NCI-H82 (cell line): ENCODE data around the gene SH2B3.
A peak's percentile ranks its signal among the peaks of the same experiment; 100 is the strongest.

Experiments
- DNase-seq: peaks from one replicate; lab custom pipeline; 2025; lab: John Stamatoyannopoulos, UW

SH2B3 gene

DNA sequence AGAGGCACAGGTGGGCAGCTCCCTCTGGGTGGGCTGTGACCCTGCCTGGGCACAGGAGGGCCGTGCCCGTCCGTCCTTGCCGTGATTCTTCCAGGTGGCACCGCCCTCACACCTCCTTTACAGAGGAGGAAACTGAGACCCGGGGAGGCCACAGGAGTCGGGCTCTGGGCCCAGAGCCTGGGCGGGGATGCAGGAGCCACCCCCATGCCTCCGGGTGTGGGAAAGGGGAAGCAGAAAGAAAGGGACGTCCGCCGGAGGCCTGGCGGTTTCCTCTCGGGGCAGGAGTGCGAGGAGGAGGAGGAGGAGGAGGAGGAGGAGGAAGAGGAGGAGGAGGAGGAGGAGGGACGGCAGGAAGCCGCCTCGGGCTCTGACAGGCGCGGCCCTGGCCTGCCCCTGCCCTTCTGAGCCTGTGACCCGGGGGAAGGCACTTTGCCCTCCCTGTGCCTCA, 23.0 kb downstream of the SH2B3 start:
- DNase-seq = no peak

DNA sequence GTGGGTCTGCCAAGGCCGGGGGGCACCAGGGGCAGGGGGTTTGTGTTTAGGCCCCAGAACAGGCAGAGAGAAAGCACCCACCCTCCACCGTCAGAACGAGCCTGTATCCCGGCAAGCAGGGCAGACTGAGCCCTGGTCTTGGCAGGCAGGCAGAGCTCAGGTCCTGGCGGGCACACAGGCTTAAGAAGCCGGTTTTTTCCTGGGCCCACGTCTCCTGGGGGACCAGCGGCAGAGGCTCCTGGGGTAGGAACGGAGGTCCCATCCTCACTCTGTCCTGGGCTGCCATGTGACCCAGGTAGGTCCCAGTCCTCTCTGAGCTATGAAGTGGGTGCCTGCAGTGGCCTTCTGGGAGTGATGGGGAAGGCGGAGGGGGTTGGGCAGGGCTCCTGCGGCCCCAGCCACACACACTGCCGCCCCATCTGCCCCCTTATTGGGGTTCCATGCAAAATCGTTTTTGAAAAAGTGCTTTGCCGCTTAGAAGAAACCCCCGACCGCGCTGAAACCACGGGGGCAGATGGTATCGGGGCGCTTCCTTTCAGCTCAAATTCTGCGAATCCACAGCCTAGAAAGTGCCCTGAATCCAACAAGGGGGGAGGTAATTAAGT, 24.2 kb downstream of the SH2B3 start:
- DNase-seq = no peak

DNA sequence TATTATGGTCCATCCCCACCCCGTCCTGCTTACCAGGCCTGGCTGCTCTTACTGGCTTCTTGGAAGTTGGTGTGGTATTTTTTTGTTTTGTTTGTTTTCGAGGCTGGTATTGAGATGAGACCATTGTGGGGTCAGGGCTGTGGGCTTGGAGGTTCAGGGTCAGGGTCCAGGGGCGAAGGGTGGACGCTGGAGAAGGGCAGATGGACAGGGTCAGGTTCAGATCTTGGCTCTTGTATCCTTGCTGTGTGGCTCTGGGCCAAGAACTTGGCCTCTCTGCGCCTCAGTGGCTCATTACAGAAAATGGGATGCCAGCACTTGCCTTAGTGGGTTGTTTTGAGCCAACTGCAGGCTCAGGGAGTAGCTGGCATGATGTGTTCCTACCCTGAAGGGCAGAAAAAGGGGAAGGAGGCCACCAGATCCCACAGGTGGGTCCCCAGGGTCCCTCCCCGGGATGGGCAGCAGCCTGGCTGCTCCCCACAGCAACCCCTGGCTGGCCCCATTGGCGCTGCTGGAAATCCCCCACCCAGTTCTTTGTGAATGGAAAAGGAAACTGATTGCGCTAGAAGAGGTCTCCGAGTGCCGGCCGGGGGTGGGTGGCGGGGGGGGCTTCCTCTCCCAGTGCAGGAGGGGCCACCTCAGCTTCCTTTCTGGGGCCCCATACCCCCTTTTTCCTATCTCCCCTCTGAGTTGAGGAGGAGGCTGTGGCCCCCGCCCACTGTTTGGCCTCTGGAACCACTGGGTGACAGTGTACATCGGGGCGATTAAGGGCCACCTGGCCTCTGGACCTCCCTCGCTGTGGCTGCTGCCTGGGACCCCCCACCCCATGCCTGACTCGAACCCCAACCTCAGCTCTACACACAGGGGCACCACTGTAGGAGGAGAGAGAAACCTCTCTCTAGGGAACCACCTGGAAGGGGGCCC, 25.0 kb downstream of the SH2B3 start:
- DNase-seq = no peak

DNA sequence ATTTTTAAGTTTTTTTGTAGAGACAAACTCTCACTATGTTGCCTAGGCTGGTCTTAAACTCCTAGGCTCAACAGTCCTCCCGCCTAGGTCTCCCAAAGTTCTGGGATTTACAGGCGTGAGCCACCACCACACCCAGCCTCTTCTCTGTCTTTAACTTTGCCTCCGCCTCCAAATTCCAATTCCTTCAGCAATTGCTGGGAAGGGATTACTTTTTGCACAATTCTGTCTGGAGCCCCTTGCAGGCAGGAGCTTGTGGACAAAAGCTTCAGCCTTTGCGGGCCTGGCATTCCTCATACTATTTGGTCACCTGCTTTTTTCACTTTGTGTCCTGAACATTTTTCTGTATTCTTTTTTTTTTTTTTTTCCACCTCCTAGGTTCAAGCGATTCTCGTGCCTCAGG, 26.0 kb downstream of the SH2B3 start:
- DNase-seq = no peak

DNA sequence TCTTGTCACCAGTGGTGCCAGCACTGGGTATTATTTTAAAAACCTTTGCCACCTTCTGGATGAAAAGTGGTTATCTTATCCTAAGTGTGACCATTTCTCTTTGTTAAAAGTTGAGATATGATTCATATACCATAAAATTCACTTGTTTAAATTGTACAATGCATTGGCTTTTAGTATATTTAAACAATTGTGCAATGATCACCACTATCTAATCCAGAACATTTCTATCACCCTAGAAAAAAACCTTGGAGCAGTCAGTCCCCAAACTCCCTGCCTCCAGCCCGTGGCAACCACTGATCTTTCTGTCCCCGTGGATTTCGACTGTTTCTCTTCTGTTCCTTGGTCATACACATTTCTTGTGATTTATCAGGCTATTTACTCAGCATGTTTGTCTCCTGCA, 28.3 kb downstream of the SH2B3 start:
- no peak for DNase-seq

DNA sequence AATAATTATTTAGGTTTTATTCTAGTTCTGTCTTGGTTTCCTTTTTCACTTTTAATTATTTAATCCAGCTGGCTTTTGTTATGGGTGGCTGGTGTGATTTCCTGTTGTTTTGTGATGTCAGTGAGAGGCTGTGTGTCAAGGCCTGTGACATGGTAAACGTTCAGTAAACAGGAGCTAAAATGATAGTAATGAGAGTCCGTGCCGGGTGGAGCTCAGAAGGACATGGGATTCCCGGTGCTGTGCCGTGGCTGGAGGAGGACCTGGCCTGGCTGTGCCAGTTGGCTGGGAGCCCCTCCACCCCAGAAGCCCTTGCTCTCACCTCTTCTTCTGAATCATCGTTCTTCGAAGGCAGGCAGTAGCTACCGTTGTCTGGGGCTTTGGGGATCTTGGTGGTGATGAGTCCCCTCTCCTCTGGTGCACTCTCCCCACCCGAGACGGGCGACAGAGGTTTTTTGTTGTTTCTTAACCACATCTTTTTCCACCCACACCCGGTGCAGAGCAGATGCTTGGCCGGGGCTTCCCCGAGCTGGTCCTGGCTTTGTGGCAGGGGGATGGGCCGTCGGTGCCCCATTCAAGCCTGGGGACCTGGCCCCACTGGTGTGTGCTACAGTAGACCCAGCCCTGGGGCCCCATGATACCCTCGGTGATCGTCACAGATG, 29.1 kb downstream of the SH2B3 start:
- no peak for DNase-seq

DNA sequence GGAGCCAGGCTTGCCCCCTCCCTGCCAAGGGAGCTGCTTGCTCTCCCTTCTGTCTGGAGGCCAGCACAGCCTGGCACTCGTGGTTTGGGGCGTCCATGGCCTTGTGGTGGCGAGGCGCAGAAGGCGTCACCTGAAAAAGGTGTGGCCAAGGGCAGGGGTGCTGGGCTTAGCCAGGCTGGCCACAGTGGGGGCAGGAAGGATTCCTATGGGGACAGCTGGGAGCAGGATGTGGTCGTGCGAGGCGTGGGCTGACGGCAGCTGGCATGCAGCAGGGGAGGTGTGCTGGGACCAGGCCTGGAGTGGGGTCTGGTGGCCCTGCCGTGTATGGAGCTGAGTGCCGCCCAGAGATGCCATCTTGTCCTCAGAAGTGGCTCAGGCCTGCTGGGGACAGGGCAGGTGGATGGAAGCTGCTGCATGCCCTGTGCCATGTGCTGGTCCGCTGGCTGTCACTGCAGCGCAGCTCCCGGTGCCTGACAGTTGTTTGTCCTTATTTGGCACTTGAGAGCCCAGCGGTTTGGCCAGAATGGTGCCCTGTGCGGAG, 30.0 kb downstream of the SH2B3 start:
- no peak for DNase-seq

DNA sequence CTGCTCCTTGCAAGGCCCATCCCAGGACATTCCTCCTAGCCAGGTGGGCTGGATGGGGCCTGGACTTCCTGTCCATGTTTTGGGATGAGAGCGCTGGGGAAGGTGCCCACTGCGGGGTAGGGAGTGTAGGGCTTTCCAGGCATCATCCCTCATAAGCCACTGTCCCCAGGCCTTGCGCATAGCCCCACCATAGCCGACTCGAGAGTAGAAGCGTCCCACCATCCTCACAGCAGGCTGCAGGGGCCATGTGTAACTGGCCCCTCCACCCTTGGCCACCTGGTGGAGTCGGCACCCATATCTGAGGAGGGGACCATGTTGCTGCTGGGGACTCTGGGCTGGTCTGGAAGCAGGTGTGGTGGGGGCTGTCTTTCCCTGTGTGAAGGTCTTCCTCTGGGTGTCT, 30.5 kb downstream of the SH2B3 start:
- DNase-seq = peak; percentile 15

DNA sequence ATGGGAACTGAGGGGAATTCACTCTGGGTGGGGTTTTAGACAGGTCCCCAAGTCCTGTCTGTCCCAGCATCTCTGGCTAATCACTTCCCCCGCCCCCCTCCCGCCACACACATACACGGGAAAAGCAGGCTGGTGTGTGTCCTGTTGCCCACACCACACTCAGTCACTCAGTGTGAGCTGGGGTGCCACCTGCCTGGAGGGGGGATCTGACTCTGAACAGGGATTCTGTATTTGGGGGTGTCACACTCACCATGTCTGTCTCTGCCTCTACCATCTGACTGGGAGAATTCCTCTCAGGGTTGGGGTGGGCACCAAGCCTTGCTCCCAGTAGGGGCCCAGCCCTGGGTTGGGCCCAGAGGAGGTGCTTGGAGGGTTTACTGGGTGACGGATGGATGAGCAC, 31.1 kb downstream of the SH2B3 start:
- DNase-seq = no peak

DNA sequence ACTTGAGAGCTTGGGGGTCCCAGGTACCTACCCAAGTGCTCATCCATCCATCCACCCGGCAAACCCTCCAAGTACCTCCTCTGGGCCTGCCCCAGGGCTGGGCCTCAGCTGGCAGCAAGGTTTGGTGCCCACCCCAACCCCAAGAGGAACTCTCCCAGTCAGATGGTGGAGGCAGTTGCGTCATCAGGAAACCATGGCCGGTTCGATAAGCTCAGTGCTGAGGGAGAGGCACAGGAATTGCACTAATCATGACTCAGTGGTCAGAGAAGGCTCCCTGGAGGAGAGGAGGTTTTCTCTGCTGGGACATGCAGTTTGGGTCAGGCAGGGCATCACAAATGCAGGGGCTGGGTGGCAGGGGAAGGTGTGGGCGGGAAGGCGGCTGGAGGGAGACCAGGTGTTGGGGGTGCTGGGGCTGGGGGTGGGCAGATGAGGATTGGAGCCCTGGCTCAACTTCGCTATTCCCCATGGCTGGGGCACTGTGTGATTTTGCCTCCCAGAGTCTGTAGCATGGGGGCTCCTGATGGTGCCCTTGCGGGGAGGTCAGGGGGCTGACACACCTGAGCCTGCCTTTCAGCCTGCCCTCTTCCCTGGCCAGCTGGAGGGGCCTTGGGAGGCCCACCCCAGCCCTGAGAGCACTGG, 32.2 kb downstream of the SH2B3 start:
- DNase-seq = no peak

DNA sequence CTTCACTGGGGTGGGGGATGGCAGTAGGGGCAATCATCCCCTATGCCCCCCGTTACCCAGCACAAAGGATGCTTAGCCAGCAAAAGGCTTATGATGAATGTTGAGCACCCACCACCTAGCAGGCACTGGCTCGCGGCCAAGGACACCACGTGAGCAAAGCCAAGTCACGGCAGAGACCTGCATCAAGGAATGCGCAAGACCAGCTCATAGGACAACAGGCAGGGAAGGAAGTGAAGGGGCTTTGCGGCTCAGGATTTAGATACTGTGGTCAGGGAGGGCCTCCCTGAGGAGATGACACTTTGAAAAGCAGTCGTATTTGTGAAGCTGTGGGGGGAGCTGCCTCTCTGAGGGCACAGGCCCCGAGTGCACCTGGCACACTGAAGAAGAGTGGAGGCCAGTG, 32.8 kb downstream of the SH2B3 start:
- DNase-seq = peak; percentile 63

DNA sequence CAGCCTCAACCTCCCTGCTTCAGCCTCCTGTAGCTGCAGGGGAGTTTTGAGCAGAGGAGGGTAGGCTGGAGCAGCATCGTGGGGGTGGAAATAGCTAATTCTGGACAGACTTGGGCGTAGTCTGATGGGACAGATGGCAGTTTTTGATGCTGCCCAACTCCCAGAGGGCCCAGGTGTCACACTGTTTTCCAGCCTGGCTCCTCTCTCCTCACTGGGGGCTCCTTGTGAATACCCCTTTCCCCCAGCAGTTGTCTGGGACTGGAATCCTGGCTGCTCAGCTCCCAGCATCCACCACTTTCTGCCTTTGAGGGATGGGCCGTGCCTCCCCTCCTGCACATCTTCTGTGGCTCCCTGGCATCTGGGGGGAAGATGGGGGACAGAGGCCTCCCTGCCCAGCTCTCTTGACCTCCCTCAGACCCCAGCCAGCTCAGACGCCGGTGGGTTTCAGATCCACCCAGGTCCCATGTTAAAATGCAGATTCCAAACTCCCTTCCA, 34.0 kb downstream of the SH2B3 start:
- no peak for DNase-seq

DNA sequence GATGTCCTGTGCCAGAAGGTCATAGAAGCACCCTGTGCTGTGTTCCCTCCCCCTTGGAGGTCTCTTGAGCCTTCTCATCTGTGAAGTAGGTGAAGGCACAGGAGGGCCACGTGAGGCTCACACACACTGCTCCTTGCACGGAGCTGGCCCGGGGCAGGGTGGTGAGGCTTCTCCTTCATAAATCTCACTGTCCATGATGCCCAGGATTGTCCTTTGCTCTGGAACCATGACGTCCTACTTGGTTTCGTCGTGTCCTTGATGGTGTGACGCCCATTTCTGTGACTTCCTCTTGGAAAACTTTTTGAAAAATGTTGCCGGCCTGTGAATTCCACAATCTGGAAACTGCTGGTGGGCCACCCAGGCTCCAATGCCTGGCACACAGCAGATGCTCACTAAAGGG, 34.4 kb downstream of the SH2B3 start:
- DNase-seq = peak; percentile 19

DNA sequence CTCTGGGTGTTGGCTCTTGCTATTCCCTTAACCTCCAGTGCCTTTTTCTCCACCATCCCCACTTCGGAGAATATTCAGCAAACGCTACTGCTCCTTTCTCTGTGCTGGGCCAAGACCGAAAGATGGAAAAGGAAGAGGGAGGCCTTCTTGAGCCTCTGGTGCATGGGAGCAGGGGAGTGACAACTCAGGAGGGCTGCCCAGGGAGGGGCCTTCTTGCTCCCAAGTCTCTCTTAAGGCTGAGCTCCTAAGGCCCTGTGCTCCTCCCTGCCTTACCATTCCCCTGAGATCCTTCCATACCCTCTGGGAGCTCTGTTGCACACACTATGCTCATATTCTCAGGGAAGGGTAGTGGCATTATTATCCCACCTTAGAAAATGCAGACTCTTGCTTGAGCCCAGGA, 34.9 kb downstream of the SH2B3 start:
- DNase-seq = no peak

DNA sequence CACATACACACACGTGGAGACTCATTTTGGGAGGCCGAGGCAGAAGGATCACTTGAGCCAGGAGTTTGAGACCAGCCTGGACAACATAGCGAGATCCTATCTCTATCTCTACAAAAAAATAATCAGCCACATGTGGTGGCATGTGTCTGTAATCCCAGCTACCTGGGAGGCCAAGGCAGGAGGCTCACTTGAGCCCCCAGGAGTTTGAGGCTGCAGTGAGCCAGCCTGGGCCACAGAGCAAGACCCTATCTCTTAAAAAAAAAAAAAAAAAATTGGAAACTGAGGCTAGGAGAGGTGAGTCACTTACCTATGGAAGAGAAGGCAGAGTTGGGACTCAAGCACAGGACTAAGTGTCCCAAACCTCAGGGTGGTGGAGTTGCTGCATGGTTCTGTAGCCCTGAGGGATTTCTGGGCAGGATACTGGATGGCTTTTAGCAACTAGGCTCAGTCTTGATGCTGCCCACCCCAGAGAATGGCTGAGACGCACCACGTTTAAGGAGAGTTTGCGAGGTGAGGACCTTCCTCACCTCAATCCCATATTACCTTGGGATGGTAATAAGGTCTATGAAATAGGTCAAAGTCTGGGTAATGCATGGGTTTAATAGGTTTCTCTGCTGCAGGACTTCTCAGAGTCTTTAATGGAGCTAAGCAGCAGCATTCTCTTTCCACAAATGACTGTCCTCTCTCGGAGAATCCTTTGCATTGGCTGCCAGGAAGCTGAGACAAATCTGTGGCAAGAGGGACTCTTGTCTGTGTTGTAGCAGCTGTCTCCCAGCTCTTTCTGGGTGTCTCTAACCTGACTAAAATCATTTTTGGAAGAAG, 35.6 kb downstream of the SH2B3 start:
- DNase-seq = no peak

DNA sequence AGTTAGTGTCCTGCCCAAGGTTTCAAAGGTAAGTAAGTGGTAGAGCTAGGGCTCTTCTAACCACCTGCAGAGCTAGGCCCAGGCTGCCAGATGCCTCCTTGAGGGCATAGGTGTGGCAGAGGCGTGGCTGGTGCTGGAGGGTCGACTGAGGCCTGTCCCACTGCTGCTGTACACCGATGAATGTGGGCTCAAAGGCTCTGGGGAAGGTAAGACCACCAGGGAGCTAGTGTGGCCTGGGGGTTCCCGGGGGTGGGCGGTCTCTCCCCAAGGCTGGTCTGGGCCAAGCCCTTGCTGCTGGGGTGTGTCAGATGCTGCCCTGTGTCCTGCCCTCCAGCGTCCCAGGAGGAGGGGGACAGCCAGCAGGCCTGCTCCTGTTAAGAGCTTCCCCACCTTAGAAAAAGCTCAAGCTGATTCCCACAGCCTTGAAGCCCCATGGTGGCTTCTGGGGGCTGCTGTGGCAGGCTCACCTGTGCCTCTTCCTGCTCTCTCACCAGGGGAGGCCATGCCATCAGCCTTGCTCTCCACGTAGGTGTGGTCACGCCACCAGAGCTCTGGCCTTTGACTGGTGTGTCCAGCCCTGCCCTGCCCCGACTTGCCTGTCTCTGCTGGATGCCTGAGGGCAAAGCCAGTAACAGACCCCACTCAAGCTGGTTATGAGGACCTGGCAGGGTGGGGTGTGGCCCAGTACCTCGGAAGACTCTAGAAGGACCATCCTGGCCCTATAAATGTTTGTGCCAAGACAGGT, 36.8 kb downstream of the SH2B3 start:
- no peak for DNase-seq

DNA sequence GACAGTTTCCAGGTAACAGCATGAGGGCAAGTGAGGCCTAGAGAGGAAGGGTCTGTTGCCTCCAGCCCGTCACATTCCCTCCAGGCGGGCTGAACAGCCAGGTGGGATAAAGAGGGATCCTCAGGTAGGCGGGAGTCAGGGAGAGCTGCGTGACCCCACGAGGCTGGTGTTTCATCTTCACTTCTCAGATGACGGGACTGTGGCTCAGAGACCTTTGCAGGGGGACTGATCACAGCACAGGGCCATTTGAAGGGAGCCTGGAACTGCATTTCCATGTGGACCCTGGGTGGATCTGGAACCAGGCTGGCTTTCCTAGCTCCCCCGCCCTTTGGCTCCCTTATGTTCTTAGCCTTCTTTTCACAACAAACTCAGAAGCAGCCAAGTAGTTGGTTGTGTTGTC, 37.4 kb downstream of the SH2B3 start:
- DNase-seq = no peak

DNA sequence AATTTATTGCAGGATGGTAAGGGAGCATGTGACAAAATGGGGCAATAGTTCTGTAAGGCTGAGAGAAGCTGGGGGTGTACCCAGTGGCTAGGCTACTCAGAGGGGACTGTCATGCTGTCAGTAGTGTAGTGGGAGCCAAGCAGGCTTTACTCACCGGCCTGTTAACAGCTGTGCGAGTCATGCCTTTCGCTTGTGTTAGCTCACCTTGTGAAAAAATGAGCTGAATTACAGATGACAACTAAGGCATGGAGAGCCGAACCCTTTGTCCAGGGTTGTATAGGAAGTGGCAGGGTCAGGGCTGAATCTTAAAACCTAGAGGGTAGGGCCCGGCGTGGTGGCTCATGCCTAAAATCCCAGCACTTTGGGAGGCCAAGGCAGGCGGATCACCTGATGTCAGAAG, 37.9 kb downstream of the SH2B3 start:
- no peak for DNase-seq

DNA sequence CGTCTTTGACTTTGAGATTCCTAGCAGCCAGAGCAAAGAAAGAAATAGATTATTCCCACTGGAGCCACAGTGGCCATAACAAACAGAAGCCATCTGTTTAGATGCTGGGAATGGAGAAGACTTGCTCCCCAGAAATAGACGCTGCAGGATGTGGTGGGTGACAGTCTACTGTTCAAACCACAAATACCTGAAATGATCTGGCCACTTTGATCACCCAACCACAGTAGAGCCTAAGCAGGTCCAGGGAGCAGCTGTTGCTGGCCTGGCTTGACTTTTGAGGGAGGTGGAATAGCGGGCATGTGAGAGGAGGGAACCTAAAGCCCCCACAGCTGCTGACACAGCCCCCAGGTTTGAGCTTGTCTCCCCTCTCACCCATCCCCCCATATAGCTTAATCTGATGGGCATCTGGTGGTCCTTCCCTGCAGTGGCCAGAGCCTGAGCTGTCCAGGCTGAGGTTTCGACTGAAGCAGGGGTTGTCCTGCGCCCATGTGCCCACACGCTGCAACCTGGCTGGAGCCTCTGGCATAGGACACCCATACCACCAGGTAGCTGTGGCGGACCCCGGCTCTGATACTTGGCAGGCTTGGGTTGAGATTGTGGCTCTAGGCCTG, 38.7 kb downstream of the SH2B3 start:
- no peak for DNase-seq
